ENCODE measurements around the gene GKAP1.

Gene GKAP1

GRCh38 chr9:83800236-83801033, 17.1 kb downstream of the GKAP1 start:
- no peak overlapping the region for H3K4me3 ChIP-seq (ENCODE audit: low read depth, low read length)
- H3K9me3 ChIP-seq (ENCODE audit: control insufficient read depth, insufficient read depth, low read depth, low read length) = no peaks in the 10 kb centered on the region
- no peak overlapping the region for H3K27ac ChIP-seq (ENCODE audit: extremely low read depth, low read depth, low read length)
- ChIA-PET POLR2A (no interaction called here), CTCF (no interaction called here)
- no peak for TF ChIP-seq PATZ1 (tag by site-specific recombination; IDR thresholded peaks at IDR 0.05)
- no peak for TF ChIP-seq ZNF112 (tag by site-specific recombination; IDR thresholded peaks at IDR 0.05)
- no peak for TF ChIP-seq ZNF404 (tag by site-specific recombination; IDR thresholded peaks at IDR 0.05)
- no peak for TF ChIP-seq ZNF121 (tag by site-specific recombination; IDR thresholded peaks at IDR 0.05)
- no peak for TF ChIP-seq ZNF488 (tag by site-specific recombination; IDR thresholded peaks at IDR 0.05)
- no peak for TF ChIP-seq IKZF3 (tag by site-specific recombination; IDR thresholded peaks at IDR 0.05)
- TF ChIP-seq ZNF362 (tag by site-specific recombination; IDR thresholded peaks at IDR 0.05) = no peak
- no peak for TF ChIP-seq ZNF146 (tag by site-specific recombination; IDR thresholded peaks at IDR 0.05)
- no peak for TF ChIP-seq SETDB1 (IDR thresholded peaks at IDR 0.05; ENCODE audit: insufficient read length, low read length)
- TF ChIP-seq ATF2 (tag by site-specific recombination; IDR thresholded peaks at IDR 0.05; ENCODE audit: low read depth) = no peak
- TF ChIP-seq WT1 (tag by site-specific recombination; IDR thresholded peaks at IDR 0.05) = no peak
- no peak for TF ChIP-seq ZXDB (tag by site-specific recombination; IDR thresholded peaks at IDR 0.05)
- no peak for TF ChIP-seq TRIM28 (IDR thresholded peaks at IDR 0.05; ENCODE audit: borderline replicate concordance, low read length)
- TF ChIP-seq BCL11A (tag by site-specific recombination; IDR thresholded peaks at IDR 0.05; ENCODE audit: low read depth) = no peak
- H3K36me3 ChIP-seq (ENCODE audit: control insufficient read depth in 2 of 2, insufficient read depth in 1 of 2, low read length in 2 of 2) = peaks cover 11 to 42% of the 10 kb centered on the region in 2 experiments
- no peaks in the 10 kb centered on the region for H3K4me1 ChIP-seq (ENCODE audit: control insufficient read depth, insufficient read depth, low read length)

GRCh38 chr9:83794051-83794450, 23.5 kb downstream of the GKAP1 start:
- Histone ChIP-seq H3K4me1 (ENCODE audit: control insufficient read depth, insufficient read depth, low read length) (no peaks in the 10 kb centered on the region), H3K9me3 (ENCODE audit: control insufficient read depth, insufficient read depth, low read depth, low read length) (no peaks in the 10 kb centered on the region), H3K4me3 (ENCODE audit: low read depth, low read length) (no peak overlapping the region), H3K27ac (ENCODE audit: extremely low read depth, low read depth, low read length) (no peak overlapping the region), H3K36me3 (ENCODE audit: control insufficient read depth in 2 of 2, insufficient read depth in 1 of 2, low read length in 2 of 2) (peaks cover 6 to 35% of the 10 kb centered on the region in 2 experiments)
- CTCF ChIA-PET = no interaction called here
- POLR2A ChIA-PET = no interaction called here
- TF ChIP-seq PATZ1 (tag by site-specific recombination; IDR thresholded peaks at IDR 0.05) (no peak), ZNF518A (tag by site-specific recombination; conservative IDR thresholded peaks at IDR 0.05; ENCODE audit: low read depth) (no peak), ZNF214 (tag by site-specific recombination; IDR thresholded peaks at IDR 0.05; ENCODE audit: borderline replicate concordance) (no peak), ZNF561 (tag by site-specific recombination; IDR thresholded peaks at IDR 0.05; ENCODE audit: borderline replicate concordance) (no peak), ZNF529 (tag by site-specific recombination; IDR thresholded peaks at IDR 0.05; ENCODE audit: insufficient replicate concordance) (no peak), ZNF24 (tag by site-specific recombination; IDR thresholded peaks at IDR 0.05) (no peak), ZNF76 (tag by site-specific recombination; IDR thresholded peaks at IDR 0.05; ENCODE audit: borderline replicate concordance, low read depth) (no peak), ZNF404 (tag by site-specific recombination; IDR thresholded peaks at IDR 0.05) (no peak)

Data from HEK293 (cell line).